HL-60 (cell line): ENCODE data around the gene VPS9D1.

Experiments
- DNase-seq, 2 experiments: peaks; one replicate each; pipeline ENCODE4 v3.0.0-alpha.2; 2010 to 2020; ENCODE audit warnings: low read depth in 1 of 2, low spot score in 1 of 2
- H3K27ac ChIP-seq: fragments of 250-450 bp; sonication (Bioruptor Pico); replicated peaks from 2 replicates; pipeline ENCODE4 v1.5.1; 2020; ENCODE audit warnings: mild to moderate bottlenecking, moderate library complexity
- H3K27me3 ChIP-seq: fragments of 250-450 bp; sonication (Bioruptor Pico); 2 replicates; pipeline ENCODE4 v1.5.1; 2021; ENCODE audit warnings: mild to moderate bottlenecking, moderate library complexity; ENCODE audit not compliant: insufficient read depth, poor library complexity, severe bottlenecking
- H3K4me3 ChIP-seq: replicated peaks from 2 replicates; pipeline ENCODE4 v1.5.1; 2011; ENCODE audit warnings: mild to moderate bottlenecking, control low read depth, low read length; ENCODE audit not compliant: insufficient read depth
- CTCF ChIP-seq: IDR thresholded peaks from one replicate; pipeline ENCODE4 v1.5.1; 2011; ENCODE audit warnings: low read length, control low read depth, inconsistent platforms; ENCODE audit not compliant: insufficient read depth
- GABPA ChIP-seq: IDR thresholded peaks from 2 replicates; pipeline ENCODE4 v1.6.1; 2012; ENCODE audit warnings: low read depth
- POLR2AphosphoS5 ChIP-seq: IDR thresholded peaks from 2 replicates; pipeline ENCODE4 v1.6.1; 2012; ENCODE audit warnings: low read depth
- SPI1 ChIP-seq: IDR thresholded peaks from 2 replicates; pipeline ENCODE4 v1.6.1; 2012; ENCODE audit warnings: low read depth, mild to moderate bottlenecking, borderline replicate concordance
- TF ChIP-seq, protein P1 (sequence below): IDR thresholded peaks from 2 replicates; pipeline ENCODE4 v1.6.1; 2012; ENCODE audit warnings: low read depth; ENCODE audit not compliant: insufficient replicate concordance

The VPS9D1 gene

GRCh38 chr16:89709166-89709565 is 11.5 kb downstream of the VPS9D1 start:
- Histone ChIP-seq H3K4me3 (no peak overlapping the region), H3K27me3 (no peaks in the 10 kb centered on the region), H3K27ac (no peak overlapping the region)
- no peak for TF ChIP-seq SPI1
- no peak for DNase-seq

DNA sequence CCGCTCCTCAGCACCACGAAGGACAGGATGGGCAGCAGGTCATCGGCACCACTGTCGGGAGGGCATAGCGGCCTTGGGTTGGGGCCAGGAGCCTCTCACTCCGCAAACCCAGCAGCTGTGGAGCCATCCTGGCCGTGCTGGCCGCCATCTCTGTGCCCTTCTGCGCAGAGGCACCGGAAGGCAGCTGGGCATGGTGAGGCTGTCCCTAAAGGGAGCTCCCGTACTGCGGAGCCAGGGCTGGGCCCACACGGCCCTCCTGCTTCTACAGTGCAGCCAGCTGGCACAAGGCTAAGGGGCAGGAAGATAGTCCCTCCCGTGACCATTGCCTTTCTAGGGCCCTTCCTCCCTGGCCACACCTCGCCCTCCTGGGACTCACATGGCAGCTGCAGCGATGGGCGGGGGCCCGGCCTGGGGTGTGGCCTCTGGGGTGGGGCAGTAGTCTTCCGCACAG is 12.2 kb downstream of the VPS9D1 start:
- no peaks in the 10 kb centered on the region for H3K27me3 ChIP-seq
- TF ChIP-seq GABPA (no peak), CTCF (no peak), SPI1 (no peak), POLR2AphosphoS5 (no peak)
- TF ChIP-seq, protein P1, sequence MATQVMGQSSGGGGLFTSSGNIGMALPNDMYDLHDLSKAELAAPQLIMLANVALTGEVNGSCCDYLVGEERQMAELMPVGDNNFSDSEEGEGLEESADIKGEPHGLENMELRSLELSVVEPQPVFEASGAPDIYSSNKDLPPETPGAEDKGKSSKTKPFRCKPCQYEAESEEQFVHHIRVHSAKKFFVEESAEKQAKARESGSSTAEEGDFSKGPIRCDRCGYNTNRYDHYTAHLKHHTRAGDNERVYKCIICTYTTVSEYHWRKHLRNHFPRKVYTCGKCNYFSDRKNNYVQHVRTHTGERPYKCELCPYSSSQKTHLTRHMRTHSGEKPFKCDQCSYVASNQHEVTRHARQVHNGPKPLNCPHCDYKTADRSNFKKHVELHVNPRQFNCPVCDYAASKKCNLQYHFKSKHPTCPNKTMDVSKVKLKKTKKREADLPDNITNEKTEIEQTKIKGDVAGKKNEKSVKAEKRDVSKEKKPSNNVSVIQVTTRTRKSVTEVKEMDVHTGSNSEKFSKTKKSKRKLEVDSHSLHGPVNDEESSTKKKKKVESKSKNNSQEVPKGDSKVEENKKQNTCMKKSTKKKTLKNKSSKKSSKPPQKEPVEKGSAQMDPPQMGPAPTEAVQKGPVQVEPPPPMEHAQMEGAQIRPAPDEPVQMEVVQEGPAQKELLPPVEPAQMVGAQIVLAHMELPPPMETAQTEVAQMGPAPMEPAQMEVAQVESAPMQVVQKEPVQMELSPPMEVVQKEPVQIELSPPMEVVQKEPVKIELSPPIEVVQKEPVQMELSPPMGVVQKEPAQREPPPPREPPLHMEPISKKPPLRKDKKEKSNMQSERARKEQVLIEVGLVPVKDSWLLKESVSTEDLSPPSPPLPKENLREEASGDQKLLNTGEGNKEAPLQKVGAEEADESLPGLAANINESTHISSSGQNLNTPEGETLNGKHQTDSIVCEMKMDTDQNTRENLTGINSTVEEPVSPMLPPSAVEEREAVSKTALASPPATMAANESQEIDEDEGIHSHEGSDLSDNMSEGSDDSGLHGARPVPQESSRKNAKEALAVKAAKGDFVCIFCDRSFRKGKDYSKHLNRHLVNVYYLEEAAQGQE: no peak
- no peak for DNase-seq
- no peak overlapping the region for H3K27ac ChIP-seq
- H3K4me3 ChIP-seq: no peak overlapping the region

GRCh38 chr16:89707695-89708094 is 13.0 kb downstream of the VPS9D1 start:
- TF ChIP-seq CTCF (no peak), SPI1 (no peak), GABPA (no peak), POLR2AphosphoS5 (no peak)
- TF ChIP-seq, protein P1: no peak
- H3K27ac ChIP-seq: no peak overlapping the region
- no peak for DNase-seq
- no peak overlapping the region for H3K4me3 ChIP-seq
- H3K27me3 ChIP-seq: no peaks in the 10 kb centered on the region

DNA sequence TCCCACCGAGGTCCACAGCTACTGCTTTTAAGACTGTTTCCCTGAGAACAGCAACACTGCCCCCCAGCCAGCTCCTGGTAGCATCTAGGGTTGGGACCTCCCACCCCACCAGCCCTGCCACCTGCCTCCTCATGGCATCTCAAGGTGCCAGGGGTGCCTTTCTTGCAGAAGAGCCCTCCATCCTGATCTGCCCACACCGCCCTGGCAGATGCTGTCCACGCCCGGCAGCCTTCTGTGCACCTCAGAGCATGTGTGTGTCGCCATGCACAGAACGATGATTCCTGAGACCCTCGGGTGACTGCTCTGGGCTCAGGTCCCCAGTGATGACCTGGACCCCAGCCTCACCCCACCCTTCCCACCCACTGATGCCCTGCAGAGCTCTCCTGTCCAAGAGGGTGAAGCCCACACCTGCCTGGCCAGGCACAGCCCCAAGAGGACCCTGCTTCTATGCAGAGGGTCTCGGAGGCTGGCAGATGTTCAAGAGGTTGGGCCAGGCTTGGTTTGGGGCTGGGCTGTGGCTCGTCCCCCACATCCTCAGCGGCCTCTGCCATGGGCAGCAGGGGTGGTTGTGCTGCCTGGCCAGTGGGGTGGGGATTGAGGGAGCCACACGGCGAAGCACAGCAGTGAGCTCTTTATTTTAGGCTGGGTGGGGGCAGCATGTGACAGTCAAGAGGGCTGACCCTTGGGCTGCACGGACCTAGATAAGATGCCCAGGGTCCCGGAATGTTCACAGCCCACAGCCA is 14.0 kb downstream of the VPS9D1 start:
- Histone ChIP-seq H3K4me3 (no peak overlapping the region), H3K27ac (no peak overlapping the region), H3K27me3 (no peaks in the 10 kb centered on the region)
- no peak for DNase-seq
- TF ChIP-seq, protein P1: no peak
- TF ChIP-seq GABPA (no peak), POLR2AphosphoS5 (no peak), CTCF (no peak), SPI1 (no peak)
